Neural progenitor cell (in vitro differentiated cells): ENCODE results near the gene PHYH.

Source experiments
- EZH2 ChIP-seq: fragments of 200-600 bp; sonication (generic); IDR thresholded peaks from 2 replicates; pipeline ENCODE4 v1.6.1; 2017; ENCODE audit warnings: antibody characterized with exemption, mild to moderate bottlenecking, moderate library complexity
- TF ChIP-seq, protein P1 (sequence below): fragments of 200-600 bp; sonication (generic); IDR thresholded peaks from 2 replicates; pipeline ENCODE4 v1.5.1; 2017; ENCODE audit warnings: antibody characterized with exemption, mild to moderate bottlenecking

DNA sequence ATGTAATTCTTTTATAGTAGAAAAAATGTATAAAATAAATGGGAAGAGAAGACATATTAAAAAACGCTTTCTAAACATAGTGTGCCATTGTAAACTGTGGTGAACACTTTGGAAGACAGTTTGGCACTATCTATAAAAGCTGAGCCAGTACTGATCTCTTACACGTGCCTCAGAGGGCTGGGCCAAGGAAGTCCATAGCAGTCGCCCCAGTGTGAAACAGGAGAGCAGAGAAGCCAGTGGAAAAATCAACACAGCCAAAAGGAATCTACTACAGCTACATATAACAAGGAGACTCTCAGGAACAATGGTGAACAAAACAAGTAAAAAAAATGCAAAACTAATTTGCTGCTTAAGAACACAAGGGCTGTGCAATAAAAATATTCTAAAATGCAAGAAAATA, 27.7 kb upstream of the PHYH start:
- TF ChIP-seq, protein P1, sequence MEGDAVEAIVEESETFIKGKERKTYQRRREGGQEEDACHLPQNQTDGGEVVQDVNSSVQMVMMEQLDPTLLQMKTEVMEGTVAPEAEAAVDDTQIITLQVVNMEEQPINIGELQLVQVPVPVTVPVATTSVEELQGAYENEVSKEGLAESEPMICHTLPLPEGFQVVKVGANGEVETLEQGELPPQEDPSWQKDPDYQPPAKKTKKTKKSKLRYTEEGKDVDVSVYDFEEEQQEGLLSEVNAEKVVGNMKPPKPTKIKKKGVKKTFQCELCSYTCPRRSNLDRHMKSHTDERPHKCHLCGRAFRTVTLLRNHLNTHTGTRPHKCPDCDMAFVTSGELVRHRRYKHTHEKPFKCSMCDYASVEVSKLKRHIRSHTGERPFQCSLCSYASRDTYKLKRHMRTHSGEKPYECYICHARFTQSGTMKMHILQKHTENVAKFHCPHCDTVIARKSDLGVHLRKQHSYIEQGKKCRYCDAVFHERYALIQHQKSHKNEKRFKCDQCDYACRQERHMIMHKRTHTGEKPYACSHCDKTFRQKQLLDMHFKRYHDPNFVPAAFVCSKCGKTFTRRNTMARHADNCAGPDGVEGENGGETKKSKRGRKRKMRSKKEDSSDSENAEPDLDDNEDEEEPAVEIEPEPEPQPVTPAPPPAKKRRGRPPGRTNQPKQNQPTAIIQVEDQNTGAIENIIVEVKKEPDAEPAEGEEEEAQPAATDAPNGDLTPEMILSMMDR, result no peak
- no peak for TF ChIP-seq EZH2
